EH (cell line): ENCODE results near the gene SYNPR.
A peak's percentile ranks its signal among the peaks of the same experiment; 100 is the strongest.

ENCODE experiments used
- DNase-seq: peaks from one replicate; pipeline ENCODE4 v3.0.0-alpha.2; 2015; ENCODE audit warnings: low read depth

Gene SYNPR

DNA sequence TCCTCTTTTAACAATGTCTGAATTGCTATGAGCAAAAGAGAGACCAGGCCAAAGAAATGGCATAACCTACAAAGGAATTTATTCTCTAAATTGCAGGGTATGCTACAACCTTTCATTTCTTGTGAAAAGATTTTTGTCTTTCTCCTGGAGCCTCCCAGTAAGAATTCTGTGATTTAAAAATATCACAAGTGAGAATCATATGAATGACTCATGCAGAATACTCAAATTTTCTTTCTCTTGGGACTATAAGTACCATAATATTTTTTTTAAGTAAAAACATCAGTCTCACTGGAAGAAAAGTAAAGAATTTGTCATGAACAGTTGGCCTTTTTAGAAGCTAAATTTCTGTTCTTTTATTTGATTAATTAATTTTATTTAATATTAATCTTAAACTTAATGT, 26.3 kb downstream of the SYNPR start:
- no peak for DNase-seq

DNA sequence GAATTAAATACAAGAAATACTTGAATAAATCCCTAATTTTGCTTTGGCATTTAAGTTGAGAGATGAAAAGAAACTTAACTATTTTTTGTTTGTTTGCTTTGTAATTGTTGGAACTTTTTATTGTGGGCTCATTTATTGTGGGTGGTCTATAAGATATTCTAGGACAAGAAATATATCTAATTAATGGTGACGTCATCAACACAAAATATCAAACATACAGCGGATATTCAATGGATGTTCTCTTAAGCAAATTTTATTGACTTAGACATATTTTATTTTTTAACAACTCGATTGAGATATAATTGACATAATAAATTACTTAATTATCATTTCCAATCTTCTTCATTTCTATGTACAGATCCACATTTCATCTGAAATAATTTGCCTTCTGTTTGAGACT, 30.0 kb downstream of the SYNPR start:
- DNase-seq: no peak

DNA sequence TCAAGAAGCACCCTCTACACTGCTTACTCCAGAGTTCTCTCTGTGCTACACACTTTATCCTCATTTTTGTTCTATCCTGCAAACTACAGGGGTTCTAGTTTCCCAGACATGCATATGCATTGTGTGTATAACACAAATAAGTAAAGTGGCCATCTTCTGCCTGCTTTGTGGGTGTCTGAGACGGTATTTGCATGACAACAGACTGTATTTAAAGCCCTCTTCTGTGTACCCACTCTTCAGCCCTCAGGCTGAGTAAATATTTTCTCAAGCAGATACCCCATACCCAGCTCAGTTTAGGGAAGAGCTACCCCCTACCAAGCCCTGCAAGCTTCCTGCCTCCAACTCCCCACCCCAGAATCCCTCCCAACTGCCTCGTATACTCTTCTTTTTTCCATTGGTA, 31.7 kb downstream of the SYNPR start:
- no peak for DNase-seq

DNA sequence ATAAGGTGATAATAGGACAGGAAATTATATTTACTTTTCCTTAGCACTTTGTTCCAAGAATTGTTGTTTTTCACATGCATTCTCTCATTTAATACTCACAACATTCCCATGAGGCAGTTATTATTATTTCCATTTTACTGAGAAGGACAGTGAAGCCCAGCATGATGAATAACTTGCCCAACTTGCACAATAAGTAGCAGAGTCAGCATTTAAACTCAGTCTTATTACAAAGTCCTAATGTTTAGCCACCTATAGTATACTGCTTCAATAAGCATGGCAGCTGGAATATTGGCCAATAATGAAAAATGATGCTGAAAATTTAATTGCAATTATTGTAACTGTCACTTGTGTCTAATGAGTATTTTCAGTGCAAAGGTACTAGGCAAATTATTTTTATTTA, 45.7 kb downstream of the SYNPR start:
- DNase-seq: no peak

DNA sequence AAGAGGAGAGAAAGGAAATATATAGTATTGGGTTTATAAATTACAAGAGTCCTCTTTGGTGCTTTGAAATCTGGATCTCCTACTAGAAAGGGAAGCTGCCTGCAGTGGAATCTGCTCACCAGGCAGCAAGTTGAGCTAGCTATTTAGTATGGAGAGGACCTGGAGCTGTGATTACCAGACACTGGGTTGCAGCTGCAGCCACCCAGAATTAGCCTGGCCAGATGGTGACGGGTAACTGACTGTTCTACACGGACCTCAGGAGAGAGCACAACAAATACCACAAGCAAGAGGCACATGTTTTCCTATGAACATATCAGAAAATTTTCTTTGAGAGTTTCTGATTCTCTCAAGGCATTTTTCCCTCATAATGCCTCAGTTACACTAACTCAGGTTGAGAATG, 46.5 kb downstream of the SYNPR start:
- no peak for DNase-seq

DNA sequence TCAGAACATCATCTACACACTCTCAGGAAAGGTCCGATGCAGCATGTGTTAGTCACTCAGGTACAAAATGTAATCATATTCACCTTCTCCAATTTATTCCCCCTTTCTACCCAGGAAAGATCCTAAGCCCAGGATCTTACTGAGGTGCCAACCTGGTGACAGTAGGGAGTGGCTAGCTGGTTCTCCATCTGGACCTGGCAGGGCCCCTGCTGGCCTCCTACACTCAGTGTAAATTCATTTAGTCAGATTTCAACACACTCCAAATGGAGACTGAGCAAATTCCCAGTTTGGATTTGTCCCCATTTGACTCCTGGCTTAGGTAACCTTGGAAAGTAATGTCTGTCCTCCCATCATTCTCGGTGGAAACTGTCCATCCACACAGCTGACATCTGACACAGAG, 47.3 kb downstream of the SYNPR start:
- no peak for DNase-seq

DNA sequence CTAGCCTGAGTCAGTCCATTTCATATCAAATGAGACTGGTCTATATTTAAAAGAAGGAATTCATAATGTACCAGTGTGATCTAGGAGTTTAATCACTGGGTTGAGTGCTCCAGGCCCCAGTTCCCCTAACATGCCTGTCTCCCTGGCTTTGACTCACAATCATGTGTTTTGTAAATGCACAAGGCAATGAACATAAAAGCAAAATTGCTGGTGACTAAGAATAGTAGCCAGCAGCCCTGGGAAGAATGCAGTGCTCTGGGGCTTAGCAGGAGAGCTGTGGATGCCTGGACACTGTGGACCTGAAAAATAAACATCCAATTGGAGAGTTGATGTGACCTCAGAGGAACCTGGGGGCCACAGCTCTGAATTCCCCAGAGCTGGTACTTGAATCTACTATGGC, 50.3 kb downstream of the SYNPR start:
- DNase-seq: peak; percentile 44

DNA sequence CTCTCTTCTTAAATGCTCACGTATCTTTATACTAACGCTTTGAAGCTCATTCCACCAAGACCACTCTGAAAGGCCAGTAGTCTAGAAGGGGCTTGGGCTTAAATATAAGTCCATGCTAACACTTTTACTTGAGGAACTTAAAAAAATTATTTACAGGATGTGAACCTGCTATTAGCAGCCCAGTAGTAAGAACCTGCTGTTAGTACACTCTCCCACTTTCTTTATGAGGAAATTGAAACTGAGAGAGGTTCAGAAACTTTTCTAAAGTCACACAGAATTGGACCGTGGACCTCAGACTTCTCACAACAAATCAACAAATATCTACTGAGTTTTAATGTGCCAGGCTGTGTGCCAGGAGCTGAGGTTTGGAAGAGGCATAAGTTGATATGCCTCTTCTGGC, 53.4 kb downstream of the SYNPR start:
- DNase-seq: no peak

DNA sequence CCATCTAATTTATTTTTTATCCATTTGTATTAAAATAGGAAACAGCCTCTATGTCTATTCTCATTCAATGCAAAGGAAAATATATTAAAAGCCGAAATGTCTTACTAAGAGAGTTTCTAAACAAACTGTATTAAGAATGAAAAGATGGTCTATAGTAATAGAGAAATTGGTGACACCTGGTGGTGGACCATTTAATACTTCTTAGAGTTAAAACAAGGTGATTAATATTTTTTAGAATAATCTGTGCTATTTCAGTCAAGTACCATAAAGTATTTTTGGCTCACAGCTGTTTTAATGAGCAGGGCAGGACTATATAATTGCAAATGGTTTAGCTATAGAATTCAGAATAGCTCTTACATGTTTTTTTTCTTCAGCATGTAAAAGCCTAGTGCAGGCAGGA, 55.7 kb downstream of the SYNPR start:
- no peak for DNase-seq

DNA sequence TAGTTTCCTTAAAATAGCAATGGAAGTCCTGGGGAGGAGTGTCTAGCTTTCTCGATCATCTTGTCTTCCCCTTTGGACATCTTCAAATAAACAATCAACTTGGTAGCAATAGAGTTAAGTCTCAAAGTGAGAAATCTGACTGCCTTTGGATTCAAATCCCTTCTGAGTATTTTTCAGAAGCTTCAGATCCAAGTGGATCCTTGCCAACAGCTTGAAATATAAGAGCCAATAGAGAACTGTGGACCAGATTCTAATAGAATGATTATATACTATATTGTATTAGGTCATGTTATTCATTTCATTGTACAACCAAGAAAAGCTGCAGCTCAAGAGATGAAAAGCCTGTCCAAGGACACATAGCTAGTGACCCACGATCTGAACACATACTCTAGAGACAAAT, 60.2 kb downstream of the SYNPR start:
- no peak for DNase-seq

DNA sequence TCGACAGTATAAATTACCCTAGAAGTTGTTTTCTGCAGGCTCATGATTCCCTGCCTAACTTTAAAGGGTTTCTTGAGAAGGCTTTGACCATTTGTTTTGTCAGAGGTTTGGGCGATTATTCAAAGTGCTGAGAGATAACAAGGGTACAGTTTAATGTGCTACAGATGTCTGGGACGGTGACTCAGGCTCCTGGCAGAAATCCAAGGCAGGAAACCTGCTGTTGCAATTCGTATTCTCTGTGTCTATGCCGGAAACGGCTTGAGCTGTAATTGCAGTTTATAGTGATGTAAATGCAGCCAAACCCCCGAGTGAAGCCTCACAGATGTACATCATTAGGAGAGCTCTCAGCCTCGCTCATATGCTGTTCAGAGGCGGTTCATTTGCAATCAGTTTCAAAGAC, 65.6 kb downstream of the SYNPR start:
- DNase-seq: peak; percentile 98

DNA sequence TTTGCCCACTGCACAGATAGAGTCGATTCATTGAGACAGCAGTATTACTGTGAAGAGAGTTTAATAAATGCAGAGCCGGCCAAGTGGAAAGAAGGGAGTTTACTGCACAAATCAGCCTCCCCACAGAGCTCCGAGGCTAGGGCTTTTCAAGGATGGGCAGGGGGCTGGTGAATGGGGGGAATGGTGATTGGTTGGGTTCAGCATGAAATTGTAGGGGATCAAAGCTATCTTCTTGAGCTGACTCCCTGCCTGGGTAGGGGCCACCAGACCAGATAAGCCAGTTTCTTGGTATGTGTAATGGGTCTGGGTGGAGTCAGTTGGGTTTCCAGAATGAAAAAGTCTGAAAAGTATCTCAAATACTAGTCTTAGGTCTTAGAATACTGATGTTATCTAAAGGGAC, 66.6 kb downstream of the SYNPR start:
- DNase-seq: no peak

DNA sequence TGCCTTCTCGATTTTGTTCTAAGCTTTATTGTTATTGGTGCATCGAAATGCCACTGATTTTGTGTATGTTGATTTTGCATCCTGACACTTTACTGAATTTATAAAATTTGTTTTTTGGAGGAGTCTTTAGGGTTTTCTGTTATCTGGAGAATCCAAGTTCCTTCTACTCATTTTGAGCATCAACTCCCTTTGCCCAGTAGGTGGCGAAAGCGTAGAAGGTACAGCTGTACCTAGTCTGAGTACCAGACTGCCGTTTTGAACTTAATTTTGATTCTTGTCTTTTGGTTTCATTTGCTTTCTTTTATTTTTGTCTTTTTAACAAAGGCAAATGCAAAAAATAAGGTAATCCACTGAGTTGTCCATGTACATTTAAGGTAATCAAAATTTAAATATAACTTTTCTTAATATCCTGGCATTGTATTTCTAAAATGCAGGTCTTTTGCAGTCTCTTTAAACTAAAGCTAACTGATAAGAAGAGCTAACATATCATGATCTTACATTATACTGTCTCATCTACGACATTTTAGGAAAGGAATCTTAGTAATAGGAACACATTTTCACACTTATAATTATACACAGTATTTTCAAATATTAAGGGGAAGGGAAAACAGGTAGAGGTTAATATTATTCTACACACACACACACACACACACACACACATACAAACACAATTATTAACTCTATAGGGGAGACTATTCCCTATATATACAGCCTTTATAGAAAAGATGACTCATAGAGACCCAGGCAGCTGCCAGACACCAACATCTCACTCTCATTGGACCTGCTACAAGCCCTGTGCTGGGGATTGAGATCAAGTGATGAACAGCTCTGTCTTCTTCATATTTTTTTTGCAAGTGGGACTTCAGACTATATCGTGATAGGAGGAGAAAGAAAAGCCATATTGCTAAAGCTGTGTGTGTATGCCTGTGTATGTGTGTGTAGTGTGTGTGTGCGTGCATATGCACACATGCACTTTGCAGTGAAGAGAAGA, 71.8 kb downstream of the SYNPR start:
- peak; percentile 72 for DNase-seq

DNA sequence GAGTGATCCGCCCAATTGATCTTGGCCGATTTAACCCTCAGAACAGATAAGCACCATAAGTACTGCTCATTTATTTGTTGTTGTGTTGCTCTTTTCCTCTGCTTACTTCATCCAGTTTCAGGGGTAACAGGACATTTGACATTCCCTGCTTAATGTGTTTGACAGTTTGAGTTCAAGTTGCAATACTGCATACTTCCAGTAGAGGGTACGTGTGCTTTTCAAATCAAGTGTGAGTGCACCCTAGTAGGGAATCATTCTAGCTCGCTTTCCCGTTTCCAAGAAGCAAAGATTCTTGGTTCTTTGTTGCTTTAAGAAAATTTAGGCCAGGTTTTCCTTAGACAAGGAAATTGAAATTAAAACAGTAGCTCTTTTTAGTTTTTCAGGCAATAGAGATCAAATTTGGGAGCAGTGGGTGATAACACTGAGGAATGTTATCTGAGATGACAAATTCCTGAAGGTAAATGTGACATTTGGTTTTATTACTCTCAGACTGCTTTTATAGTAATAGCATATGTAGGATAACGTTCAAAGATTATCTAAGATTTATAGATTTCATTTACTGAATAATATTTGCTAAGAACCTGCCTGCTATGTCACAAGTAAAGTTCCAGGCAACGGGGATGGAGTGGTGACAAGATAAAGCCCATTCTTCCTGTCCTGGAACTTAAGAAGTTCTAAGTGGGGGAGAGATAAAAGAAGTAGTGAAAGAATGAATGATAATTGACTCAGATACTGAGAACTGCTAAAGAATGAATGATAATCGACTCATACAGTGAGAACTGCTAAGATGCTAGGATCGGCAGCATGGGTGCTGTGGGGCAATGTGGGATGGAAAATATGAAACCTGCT, 73.3 kb downstream of the SYNPR start:
- peak; percentile 62 for DNase-seq

DNA sequence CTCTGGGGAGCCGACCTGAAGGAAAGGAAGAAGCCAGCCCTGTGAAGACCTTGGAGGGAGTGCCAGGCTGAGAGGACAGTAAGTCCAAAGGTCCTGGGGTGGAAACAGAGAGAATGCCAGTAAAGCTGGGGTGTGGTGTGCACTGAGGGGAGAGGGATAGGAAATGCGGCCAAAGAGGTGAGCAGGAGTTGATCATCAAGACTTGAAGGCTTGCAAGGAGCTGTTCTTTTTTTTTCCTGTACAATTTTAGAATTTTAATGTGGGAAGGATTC, 73.8 kb downstream of the SYNPR start:
- no peak for DNase-seq

DNA sequence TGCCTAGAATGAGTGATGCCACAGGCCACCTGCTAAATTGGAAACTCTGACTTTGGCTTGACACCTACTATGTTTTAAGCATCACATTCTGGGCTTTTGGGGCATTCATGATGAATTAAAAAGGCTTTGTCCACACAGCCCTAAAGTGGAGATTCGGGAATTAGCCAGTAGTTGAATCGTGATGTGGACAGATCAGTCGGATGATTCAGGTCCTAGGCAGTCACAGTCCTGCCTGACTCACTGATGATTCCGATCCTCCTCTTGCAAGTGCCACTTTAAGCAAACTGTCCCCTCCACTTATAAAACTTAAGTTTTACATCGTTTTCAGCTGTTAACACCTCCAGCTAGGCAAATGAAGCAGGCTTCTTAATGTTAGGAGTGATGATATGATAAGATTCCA, 75.3 kb downstream of the SYNPR start:
- peak; percentile 73 for DNase-seq

DNA sequence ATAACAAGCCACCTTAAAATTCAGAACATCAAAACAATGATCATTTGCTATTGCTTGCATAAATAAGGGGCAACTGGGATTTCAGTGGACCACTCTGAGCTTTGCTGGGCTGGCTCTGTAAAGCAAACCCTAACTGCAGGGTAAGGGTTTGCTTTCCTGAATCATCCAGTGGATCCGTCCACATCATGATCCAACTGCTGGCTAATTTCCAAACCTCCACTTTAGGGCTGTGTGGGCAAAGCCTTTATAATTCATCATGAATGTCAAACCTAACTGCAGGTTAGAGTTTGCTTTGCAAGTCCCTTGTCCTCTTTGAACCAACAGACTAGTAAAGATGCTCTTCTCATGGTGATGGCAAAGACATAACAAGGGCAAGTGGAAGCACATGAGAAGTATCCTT, 76.1 kb downstream of the SYNPR start:
- peak; percentile 6 for DNase-seq

DNA sequence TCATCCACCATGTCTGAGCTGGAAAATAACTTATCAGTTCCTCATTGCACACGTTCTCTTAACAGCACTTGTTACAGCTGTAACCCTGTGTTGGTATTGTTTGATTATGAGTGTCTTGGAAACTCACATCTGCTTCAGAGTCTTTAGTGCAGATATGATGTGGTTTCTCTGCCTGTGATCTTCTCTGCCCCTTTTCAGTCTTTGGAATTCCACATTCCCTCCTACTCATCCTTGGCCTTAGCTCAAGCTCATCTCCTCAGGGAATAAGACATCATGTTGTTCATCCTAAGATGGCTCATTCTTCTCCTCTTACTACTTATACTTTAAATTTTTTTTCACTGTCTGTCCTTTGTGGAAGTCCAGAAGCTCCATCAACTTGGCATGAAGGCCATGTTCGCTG, 77.7 kb downstream of the SYNPR start:
- peak; percentile 21 for DNase-seq

DNA sequence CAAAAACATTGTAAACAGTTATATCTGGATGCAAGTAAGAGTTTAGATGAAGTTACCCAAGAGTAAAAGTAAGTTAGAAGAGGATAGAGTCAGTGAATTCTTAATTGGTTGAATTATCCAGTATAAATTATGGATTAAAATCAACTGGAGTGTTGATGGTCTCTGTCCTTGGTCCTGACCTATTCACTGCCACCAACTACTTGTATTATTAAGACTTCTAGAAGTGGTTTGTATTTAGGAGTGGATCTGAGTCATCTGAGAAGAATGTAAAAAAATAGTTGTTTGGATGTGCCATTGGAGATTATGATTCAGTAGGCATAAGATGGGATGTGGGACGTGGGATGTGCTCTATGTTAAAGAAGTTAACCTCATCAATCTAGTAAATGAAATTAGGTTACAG, 86.4 kb downstream of the SYNPR start:
- DNase-seq: peak; percentile 50

DNA sequence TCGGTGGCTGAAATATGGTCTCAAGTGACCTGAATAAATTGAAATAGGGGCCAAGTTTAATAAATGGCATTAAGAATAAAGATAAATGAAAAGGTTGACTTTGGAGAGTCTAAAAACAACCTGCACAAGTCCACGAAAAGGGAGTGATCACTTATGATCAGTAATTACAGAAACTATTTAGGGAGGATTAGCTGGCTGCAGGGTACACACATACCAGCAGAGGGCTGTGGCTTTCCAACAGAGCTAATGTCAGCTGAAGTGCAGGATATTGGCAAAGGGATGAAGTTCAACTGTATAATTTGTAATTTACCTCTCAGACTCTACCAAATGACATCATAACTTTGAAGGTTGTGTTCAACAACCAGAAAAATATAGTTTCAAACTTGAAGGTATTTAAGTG, 86.8 kb downstream of the SYNPR start:
- no peak for DNase-seq

DNA sequence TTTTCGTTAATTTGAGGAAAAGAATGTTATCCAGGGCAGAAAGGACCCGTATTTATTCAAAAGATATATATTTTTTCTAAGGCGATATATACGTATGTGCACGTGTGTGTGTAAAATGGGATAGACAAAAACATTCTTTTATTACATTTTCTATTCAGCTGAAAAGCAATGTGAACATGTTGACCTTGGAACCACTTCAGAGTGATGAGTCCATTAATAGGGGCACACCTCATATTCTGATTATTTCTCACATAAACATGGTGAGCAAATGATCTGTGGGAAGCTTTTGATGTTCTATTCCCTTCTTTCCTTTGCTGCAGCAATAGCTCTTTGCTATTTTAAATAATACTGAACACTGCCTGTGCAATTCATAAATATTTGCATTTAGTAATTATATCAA, 87.6 kb downstream of the SYNPR start:
- DNase-seq: no peak

DNA sequence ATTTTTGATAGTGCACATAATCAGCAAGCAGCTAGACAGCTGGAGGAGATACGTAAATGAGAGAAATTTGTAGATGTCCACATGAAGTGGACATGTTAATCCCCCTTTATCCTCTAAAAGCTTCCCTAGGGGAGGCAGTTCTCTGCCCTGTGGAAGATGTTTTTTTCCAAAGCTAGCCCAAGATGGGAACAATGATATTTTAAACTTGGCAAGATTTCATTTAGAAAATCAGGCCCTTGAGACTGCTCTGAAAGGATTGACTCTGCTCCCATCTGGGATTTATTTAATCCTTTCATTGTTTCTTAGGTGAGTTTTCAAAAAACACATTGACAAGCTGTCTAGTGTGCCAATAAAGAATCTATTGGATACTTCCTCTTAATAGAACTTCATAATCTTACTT, 92.0 kb downstream of the SYNPR start:
- no peak for DNase-seq

DNA sequence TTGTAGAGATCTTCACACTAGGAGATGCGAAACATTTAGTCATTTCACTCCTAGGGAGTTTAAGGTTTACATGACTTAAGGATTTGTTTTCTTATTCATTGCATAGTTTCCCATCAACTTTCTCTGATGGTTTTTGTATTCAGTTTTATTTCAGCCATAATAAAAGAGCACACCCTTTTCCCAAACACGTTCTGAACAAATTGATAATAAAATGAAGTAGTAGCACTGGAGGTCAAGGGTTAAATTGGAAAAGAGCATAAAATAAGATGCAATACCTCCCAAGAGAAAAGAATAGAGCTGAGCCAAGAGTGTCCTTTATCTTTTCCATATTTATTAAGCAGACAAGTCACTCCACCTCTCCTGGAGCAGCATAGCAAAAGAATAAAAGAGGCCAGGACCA, 104.9 kb downstream of the SYNPR start:
- DNase-seq: no peak
